ENCODE data around the gene CEBPA.

GRCh38 chr19:33298146-33298911 lies 4.0 kb downstream of the CEBPA start:
- TF ChIP-seq POLR2AphosphoS5 (IDR thresholded peaks at IDR 0.05; ENCODE audit: low read depth, low read length) (no peak), POLR2A (IDR thresholded peaks at IDR 0.05; ENCODE audit: low read depth, low read length) (no peak)
